Sigmoid colon (tissue), 4 donors: ENCODE measurements around the gene JAZF1.

ENCODE experiments used
- EP300 ChIP-seq, 4 donors: sonication (generic); formaldehyde crosslinking; IDR thresholded peaks; one replicate each; pipeline ENCODE4 v1.6.1; 2017; ENCODE audit warnings: antibody characterized with exemption in 4 of 4
- POLR2A ChIP-seq, 2 donors: fragments of 450-650 bp; IDR thresholded peaks; one replicate each; pipeline ENCODE4 v1.6.1; 2016; ENCODE audit warnings: antibody characterized with exemption in 2 of 2, mild to moderate bottlenecking in 2 of 2, moderate library complexity in 2 of 2
- POLR2AphosphoS5 ChIP-seq, 4 donors: sonication (generic); formaldehyde crosslinking; IDR thresholded peaks; one replicate each; pipeline ENCODE4 v1.6.1; 2017; ENCODE audit warnings: antibody characterized with exemption in 4 of 4
- TF ChIP-seq, protein P1 (sequence below), 4 experiments: fragments of 450-650 bp in 3 of 4; fragments of 200-600 bp in 1 of 4; IDR thresholded peaks; one replicate each; pipeline ENCODE4 v1.5.1; 2016 to 2019; ENCODE audit warnings: antibody characterized with exemption in 4 of 4, mild to moderate bottlenecking in 3 of 4, moderate library complexity in 2 of 4

DNA sequence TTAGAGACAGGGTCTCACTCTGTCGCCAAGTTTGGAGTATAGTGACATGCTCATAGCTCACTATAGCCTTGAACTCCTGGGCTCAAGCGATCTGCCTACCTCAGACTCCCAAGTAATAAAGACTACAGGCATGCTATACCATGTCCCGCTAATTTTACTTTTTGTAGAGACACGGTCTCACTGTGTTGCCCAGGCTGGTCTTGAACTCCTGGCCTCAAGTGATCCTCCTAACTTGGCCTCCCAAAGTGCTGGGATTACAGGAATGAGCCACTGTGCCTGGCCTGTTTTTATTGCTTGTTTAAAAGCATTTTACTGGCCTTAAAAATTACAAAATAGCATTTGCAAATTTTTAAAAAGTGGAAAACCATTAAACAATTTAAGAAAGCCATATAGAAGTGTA is 135.0 kb downstream of the JAZF1 start:
- TF ChIP-seq, protein P1, sequence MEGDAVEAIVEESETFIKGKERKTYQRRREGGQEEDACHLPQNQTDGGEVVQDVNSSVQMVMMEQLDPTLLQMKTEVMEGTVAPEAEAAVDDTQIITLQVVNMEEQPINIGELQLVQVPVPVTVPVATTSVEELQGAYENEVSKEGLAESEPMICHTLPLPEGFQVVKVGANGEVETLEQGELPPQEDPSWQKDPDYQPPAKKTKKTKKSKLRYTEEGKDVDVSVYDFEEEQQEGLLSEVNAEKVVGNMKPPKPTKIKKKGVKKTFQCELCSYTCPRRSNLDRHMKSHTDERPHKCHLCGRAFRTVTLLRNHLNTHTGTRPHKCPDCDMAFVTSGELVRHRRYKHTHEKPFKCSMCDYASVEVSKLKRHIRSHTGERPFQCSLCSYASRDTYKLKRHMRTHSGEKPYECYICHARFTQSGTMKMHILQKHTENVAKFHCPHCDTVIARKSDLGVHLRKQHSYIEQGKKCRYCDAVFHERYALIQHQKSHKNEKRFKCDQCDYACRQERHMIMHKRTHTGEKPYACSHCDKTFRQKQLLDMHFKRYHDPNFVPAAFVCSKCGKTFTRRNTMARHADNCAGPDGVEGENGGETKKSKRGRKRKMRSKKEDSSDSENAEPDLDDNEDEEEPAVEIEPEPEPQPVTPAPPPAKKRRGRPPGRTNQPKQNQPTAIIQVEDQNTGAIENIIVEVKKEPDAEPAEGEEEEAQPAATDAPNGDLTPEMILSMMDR (IDR thresholded peaks at IDR 0.05): no peak
- TF ChIP-seq POLR2AphosphoS5 (IDR thresholded peaks at IDR 0.05) (no peak), POLR2A (IDR thresholded peaks at IDR 0.05) (no peak), EP300 (IDR thresholded peaks at IDR 0.05) (no peak)
